Endothelial cell of umbilical vein (primary cell): Measurements from ENCODE around the gene BZW2.

Experiments
- CTCF ChIP-seq, 2 donors: IDR thresholded peaks; 1 replicate in 1 of 2; 2 replicates in 1 of 2; pipeline ENCODE4 v1.5.1; 2011; ENCODE audit warnings: low read length in 2 of 2, mild to moderate bottlenecking in 2 of 2, moderate library complexity in 2 of 2, control low read depth in 1 of 2, inconsistent platforms in 1 of 2, low read depth in 1 of 2; ENCODE audit not compliant: insufficient read depth in 1 of 2; ENCODE audit errors: extremely low read depth in 1 of 2
- EZH2 ChIP-seq: IDR thresholded peaks from 2 replicates; pipeline ENCODE4 v1.6.1; 2012; ENCODE audit warnings: borderline replicate concordance, low read depth, mild to moderate bottlenecking, moderate library complexity, low read length, inconsistent platforms; ENCODE audit not compliant: severe bottlenecking
- MAX ChIP-seq: IDR thresholded peaks from 2 replicates; pipeline ENCODE4 v1.6.1; 2011; ENCODE audit not compliant: insufficient read depth, insufficient read length
- MYC ChIP-seq: IDR thresholded peaks from one replicate; pipeline ENCODE4 v1.6.1; 2011; ENCODE audit warnings: mild to moderate bottlenecking, low read depth, low read length
- POLR2A ChIP-seq: IDR thresholded peaks from 2 replicates; pipeline ENCODE4 v1.6.1; 2012; ENCODE audit warnings: low read depth, mild to moderate bottlenecking, control low read depth, low read length
- POLR2AphosphoS5 ChIP-seq: IDR thresholded peaks from 2 replicates; pipeline ENCODE4 v1.6.1; 2012; ENCODE audit warnings: low read depth, mild to moderate bottlenecking, control low read depth, low read length, moderate library complexity; ENCODE audit not compliant: insufficient read depth

GRCh38 chr7:16646472-16647072 is 591 bp downstream of the BZW2 start:
- TF ChIP-seq CTCF (IDR thresholded peaks at IDR 0.05; ENCODE audit: extremely low read depth in 1 of 2, insufficient read depth in 1 of 2, low read depth in 1 of 2, low read length in 2 of 2) (no peak), POLR2AphosphoS5 (no peak), POLR2A (no peak), MAX (no peak), EZH2 (no peak), MYC (no peak)
